CD4-positive, alpha-beta T cell treated with Interleukin-12 subunit alpha and Interleukin-12 subunit beta, for 1 hour (primary cell): ENCODE measurements around the gene ZCCHC4.
A peak's percentile ranks its signal among the peaks of the same experiment; 100 is the strongest.
"Not testable (repeated sequence)": the region's sequence is repeated elsewhere in the genome, so short reads cannot be mapped to it uniquely, and the experiment has no call there.

Source experiments
- DNase-seq: peaks from one replicate; pipeline ENCODE4 v3.0.0-alpha.2; 2020

The ZCCHC4 gene

DNA sequence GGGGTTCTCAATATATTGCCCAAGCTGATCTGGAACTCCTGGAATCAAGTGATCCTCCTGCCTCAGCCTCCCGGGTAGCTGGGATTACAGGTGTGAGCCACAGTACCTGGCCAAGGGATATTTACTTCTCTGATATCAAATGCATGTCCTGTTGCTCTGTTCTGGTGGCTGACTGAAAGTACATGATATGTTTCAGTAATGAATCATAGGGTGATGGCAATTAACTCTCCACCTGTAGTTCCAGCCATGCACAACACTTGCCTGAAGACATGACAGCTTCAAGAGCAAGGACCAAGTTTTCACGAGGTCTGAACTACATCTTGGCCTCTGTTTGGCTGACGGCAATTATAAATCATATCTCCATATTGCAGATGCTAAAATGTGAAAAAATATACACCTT lies 9.1 kb downstream of the ZCCHC4 start:
- no peak for DNase-seq

DNA sequence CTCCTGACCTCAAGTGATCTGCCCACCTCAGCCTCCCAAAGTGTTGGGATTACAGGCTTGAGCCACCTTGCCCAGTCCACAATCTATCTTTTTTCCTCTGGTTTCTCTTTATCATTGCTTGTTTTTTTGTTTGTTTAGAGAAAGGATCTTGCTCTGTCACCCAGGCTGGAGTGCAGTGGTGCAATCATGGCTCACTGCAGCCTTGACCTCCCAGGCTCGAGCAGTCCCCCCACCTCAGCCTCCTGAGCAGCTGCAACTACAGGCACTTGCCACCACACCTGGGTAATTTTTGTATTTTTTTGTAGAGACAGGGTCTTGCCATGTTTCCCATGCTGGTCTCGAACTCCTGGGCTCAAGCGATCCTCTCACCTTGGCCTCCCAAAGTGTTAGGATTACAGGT lies 15.9 kb downstream of the ZCCHC4 start:
- DNase-seq = not testable (repeated sequence)

DNA sequence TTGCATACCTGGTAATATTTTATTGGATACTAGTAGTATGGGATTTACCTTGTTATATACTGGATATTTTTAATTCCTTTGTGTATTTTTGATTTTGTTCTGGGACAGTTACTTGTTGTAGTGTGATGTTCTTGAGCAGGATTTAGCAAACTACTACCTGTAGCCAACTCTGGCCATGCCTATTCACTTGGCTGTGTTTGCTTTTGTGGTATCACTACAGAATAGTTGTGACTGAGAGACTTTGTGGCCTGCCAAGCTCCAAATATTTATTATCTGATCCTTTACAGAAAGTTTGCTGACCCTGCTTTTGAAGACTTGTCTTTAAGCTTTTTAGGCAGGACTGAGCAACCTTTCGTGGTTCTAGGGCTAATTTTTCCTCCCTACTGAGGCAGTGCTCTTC lies 17.8 kb downstream of the ZCCHC4 start:
- DNase-seq = no peak

DNA sequence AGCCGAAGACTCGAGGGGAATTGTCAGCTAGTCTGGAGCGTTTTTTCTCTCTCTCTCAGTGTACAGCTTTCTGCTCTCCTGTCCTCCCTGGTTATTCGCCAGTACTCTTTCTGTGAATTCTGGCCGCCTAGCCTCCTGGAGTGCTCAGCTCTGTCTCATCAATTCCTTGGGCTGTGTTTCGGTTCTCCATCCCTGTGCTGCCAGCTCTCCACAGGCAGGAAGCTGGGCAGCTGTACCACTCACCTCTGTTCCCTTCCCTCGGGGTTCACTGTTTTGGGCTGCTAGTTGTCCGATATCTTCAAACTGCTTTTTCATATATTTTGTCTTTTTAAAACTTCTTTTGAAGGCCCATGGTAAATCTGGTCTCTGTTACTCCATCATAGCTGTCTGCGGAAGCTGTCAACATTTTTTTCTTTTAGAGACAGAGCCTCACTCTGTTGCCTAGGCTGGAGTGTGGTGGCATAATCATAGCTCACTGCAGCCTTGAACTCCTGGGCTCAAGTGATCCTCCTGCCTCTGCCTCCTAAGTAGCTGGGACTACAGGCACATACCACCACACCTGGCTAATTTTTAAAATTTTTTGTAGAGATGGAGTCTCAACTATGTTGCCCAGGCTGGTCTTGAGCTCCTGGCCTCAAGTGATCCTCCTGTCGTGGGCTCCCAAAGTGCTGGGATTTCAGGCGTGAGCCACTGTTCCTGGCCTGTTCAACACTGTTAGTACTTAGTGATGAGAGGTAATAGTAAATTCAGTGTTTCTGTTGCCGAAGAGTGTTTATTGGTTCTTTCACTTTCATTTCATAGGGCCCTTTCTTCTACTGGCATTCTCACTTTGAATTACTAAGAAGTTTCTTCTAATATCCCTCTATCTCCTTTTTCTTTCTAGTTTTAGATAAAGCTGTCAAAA lies 18.6 kb downstream of the ZCCHC4 start:
- peak; percentile 22 for DNase-seq

DNA sequence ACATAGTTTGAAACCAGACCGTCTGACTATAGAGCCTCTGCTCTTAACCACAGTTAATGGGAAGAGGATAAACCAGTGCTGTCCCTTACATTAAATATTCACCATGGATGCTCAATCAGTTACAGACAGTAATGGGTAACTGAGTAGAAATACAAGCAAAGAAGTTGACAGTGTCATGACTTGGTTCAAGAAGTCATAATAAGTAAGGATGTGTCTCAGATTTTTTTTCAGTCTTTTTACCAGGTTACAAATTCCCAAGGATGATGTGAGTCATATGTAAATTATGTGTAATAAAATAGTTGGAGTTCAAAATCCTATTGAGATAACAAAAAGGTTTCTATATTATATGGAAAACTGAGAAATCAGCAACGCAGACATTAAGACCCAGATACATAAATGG lies 31.1 kb downstream of the ZCCHC4 start:
- DNase-seq = no peak

DNA sequence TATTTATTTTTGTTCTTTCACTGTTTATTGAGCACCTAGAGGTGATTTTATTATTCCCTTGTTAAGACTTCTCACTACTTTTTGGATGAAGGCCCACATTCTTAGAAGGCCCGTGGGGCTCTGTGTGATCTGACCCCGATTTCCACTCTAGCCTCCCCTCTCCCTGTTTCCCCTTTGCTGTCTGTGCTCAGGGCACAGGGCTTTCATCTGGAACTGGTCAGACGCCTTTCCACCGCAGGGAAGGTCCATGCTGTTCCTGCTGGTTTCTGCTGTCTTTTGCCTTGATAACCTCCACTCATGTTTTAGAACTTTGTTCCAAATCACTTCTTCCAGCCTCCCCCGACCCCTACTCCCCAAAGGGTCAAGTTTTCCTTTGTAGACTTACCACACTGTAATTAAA lies 33.2 kb downstream of the ZCCHC4 start:
- DNase-seq = no peak

DNA sequence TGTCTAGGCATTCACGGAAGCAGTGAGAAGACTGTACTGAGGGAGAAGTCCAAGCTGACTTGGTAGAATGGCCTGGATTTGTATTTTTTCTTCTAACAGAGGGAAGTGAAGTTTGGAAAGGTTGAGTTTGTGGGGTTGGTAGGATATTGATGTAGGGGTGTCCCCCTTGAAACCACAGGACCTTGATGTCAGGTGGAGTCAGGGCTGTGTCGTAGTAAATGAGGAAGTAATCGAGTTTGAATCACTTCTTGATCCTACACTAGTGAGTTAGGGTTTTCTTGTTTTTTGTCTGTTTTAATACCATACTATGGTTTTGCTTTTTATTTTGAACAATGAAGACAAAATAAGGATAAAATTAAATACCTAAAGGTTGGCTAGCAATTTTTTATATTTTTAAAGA lies 34.3 kb downstream of the ZCCHC4 start:
- no peak for DNase-seq

DNA sequence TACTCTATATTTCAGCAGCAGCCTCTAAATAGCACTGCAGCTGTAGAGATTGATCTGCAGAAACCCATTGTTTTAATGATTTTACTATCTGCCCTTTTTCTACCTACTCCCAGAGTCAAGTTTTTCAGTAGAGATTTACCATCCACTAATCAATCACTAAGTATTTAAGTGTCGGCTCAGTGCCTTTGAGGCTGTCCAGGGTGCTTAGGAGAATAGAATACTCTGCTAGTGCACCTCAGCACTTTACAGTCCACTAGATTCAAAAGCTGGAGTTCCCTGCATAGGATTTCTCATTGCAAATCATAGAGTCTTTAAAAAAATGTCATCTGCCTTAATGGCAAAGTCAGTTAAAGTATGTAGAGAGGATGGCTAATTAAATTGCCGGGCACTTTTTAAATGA lies 34.9 kb downstream of the ZCCHC4 start:
- no peak for DNase-seq

DNA sequence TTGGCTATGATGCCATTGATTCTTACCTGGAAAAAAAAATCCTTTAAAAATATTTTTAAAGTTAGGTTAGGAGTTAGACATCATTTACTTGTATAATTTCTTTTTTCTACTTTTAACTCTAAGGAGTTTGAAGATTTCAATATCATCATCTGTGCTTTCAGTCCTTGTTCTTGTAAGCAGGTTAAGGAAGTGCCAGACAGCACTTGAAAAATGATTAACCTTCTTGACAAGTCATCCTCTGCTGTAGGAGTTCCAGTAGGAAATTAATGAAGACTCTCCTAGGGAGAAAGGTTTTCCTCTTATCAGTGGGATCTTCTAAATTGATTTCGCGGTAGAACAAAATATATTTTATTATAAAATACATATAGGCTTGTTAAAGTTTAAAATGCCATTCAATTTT lies 35.4 kb downstream of the ZCCHC4 start:
- no peak for DNase-seq

DNA sequence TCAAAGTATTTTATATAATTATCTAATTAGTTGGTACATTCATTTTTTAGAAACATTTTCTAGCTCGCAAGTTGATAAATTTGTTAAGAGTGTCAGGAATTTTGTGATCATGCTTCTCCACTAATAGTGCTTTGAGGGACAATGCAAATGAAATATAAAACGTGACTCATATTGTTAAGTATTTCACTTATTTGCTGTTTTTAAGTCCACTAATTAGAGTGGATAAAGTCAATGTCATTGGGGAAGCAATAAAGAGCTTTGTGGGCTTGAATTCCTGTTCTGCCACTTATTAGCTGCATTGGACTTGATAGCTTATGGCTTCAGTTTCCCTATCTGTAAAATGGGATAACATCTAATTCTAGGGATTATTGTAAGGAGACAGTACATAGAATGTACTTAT lies 38.0 kb downstream of the ZCCHC4 start:
- no peak for DNase-seq

DNA sequence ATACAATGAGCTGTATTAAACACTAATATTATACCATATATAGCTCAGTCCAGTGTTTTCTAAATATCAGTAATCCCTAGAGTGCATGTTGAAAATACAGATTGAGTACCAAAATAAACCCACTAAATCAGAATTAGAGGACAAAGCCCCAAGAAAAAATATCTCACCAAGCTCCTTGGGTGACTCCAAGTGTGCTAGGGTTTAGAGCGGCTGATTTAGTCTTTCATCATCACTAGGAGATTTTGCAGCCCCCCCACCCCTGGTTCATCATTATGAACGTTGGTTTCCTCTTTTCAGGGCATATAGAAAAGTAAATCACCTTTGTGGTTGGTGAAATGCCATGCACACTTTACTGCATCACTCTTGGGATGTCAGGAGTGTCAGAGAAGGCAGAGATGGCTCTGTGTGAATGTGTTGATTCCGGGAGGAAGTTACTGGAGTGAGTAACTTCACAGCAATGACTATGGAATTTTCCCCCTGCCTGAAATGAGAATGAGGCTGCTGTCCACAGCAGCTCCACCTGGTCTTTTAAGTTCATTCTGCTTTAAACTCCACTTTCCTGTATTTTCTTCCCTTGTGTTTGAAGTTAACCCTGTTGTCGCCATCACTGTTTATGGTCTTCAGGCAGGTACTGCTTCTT lies 39.3 kb downstream of the ZCCHC4 start:
- no peak for DNase-seq

DNA sequence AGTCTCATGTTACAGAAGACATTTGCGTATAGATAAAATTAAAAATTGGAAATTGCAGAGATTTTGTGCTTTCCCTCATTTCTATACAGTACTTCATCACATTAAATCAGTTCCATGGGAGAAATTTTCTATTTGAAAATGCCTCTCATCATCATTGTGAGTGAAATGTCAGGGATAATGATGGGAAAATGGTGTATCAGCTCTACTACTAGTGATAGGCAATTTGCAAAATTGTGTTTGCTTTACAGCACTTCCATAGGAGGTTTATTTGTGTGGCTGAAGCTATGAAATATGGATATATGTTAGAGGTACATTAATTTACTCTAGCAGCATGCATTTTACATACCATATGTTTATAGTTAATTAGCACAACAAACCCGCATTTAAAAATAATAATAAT lies 43.5 kb downstream of the ZCCHC4 start:
- DNase-seq = no peak

DNA sequence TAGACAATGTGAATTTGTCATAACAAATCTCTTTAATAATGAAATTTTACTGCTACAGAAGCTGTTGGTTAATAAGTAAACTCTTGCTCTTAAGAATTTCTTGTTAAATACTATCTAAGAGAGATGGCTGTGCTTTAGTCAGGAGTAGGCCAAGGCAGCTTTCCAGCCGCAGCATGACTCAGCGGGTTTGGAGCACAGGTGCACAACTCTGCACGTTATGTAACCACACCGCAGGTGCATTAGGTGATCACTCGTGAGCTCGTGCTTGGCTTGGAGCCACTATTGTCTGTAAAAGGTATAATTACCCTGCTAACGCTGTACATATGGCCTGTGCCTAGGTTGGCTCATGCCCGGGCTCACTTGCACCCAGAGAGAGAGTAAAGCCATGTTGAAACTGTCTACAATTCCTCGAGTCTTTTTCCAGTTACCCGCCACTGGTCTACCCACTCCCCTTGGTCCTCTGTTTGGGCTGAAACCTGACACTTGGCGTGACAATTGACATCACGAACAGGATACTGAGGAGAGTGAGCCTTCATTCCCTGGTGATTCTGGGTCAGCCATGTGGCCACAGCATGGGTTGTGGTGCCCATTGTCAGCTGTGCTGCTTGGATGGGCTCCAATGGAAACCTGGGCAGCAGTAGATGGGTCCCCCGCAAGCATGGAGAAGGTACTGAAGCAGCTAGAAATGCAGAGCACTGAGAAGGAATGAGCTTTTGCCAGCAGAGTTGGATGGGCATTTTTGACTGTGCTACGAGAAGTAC lies 46.1 kb downstream of the ZCCHC4 start:
- no peak for DNase-seq

DNA sequence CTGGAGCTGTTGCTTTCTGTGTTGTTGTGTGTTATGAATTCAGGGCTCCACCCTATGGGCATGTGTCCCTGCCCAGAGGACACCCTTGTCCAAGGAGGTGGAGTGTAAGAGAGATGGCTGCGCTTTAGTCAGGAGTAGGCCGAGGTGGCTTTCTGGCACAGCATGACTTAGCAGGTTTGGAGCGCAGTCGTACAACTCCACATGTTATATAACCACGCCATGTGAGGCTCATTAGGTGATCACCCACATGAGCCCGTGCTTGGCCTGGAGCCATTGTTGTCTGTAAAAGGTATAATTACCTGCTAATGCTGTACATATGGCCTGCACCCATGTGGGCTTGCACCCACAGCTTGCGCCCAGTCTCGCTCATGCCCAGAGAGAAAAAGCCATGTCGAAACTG lies 48.7 kb downstream of the ZCCHC4 start:
- DNase-seq = no peak

DNA sequence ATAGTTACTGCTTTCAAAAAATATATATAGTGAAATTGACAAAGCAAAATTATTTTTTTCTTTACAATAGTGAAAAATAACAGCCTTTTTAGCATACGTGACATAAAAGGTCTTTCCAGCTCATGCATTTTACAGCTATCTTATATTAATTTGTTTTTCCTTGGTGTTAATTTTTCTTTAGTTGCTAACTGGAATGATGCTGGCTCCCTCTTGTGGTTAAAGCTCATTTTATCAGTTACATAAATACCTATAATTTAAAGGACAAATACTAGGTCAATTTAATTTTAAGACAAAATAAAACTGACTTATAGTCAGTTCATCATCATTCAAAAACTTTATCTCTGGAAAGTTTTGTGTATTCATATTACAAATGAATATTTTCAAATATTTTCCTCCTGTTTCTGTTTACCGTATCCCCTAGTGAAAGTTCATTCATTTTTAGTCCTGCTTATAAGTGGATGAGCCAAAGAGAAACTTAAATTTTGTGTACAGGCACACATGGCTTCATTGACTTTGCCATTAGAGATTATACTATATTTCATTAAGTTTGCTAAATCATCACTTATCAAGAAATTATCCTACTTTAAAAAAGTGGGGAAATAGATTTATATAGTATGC lies 54.5 kb downstream of the ZCCHC4 start:
- peak; percentile 50 for DNase-seq

DNA sequence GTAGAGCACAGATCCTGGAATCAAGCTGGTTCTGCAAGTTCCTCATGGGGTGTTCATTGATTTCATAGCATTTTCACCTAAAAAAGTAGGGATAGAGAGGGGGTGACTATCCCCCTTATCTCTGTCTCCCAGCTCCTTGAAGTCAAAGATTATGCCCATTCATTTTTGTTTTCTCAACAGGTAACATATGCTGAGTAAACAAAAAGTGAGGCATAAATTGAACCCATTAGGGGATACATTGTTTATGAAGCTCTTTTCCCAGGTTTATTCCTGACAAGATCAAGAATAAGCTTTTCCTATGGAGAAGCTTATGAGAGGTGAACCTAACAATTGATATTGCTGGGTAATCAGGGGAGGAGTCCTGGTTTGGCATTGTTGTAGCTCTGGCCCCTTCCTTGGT lies 55.3 kb downstream of the ZCCHC4 start:
- no peak for DNase-seq

DNA sequence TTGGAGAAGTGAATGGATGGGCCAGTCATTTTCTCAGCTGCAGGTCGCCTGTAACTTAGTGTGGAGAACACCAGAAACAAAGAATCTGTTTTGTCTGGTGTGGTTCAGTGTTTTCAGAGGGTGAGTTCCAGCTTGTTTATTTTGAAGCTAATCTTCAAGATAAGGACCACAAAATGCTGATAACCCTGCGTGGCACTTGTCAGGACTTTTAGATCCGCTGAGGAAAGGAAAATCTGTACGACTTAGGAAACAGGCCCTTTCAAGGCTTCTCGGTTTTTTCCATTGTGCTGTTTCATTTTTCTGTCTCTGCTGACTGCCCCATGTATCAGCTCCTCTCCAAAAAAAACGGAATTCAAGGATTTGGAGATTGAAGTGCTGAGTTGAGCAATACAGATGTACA lies 55.7 kb downstream of the ZCCHC4 start:
- no peak for DNase-seq

DNA sequence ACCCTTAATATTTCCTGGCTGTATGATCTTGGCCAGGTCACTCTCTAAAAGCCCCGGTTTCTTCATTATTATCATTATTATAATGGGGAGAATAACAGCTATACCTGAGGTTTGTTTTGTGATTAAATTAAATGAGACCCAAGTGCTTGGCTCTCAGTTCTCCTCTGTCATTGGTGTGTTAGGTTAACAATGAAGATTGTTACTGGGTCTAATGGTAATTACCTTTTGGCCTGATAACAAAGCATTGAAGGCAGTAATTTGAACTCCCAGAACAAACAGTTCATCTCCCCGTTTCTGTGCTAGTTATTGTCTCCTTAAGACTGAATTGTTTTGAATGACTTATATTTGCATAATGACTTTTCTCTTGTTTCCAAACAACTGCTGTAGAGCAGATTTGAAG lies 57.7 kb downstream of the ZCCHC4 start:
- DNase-seq = no peak

DNA sequence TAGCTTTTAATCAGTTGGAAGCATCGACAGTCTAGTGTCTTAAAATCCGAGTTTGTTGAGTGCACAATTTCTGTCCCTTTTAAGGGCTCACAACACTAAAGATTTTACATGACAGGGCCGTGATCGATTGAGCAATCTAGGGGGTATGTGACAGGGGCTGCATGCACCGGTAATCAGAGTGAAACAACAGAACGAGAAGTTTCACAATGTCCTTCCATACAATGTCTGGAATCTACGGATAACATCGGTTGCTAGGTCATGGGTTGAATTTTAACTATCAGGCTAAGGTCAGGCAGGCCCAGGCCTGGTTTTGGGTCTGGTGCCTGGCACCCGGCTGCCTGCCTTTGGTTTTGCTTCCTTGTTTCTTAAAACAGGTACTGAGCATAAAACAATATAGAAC lies 60.0 kb downstream of the ZCCHC4 start:
- DNase-seq = not testable (repeated sequence)

DNA sequence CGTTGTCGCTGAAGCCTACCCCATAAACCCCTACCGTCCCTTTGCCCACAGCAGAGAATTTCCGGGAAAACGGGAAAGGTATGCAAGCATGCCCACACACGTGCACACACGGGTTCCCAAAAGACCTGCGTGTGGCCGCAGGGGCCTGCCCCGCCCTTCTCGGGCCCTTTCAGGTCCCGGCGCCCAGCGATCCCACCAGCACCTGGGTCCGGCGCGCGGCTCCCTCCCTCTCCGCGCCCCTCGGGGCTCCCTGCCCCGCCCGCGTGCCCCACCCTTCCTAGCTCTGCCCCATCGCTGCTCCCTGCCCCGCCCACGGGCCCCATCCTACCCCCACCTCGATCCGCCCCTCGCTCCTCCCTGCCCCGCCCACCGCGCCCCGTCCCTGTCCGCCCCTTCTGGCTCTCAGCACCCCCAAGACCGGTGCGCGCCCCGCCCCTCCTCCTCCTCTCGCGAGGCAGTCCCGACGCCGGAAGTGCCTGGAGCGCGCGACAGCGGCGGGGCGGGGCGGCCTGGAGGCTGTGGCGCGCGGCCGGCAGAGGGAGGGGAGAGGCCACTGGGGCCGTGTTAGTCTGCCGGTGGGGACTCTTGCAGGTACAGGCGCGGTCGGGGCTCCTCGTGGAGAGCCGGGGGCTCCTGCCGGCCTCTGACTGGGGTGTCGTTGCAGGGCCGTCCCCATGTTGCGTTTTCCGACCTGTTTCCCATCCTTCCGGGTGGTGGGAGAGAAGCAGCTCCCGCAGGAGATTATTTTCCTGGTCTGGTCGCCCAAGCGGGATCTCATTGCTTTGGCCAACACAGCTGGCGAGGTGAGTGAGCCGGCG lies 64.4 kb downstream of the ZCCHC4 start, which contains the start of gene ANAPC4:
Gene ANAPC4, plus strand, starts transcription at position 510 of the 818 bp plus-strand sequence. Its CDS starts 165 bp downstream, at position 675.
- peak; percentile 97 for DNase-seq

DNA sequence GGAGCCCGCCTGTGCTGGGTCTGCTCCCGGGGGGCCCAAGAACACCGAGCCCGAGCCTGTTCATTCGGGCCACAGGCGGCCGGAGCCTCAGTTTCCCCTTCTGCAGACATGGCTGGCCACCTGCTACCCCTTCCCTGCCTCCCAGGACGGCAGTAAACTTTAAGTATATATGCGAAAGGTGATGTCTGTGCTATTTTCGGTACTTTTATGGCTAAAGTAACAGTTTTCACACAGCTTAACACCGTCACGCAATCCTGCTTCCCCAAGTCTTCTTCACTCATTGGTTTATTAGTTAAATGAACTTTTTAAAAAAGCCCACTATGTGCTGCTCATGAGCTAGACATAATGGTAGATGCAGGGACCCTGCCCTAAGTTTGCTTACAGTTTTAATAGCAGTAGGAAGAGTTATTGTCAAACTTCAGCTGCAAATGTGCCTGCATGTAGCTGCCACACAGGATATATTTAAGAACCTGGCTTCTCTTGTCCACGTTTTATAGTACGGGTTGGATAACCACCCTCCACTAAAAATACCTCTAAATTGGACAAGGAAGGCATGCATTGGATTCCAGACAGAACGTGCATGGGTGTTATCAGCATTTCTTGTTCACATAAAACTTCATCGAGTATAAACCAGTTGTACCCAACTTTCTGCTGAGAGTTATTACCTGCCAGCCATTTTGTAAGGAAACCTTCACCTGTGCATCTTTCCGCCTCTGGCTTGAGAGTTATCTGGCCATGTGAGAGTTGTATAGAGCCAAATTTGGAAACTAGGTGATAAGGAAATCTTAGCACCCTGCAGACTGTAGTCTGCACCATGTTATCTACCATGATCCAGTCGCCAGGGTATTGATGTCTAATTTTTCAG lies 65.2 kb downstream of the ZCCHC4 start:
- DNase-seq = no peak

DNA sequence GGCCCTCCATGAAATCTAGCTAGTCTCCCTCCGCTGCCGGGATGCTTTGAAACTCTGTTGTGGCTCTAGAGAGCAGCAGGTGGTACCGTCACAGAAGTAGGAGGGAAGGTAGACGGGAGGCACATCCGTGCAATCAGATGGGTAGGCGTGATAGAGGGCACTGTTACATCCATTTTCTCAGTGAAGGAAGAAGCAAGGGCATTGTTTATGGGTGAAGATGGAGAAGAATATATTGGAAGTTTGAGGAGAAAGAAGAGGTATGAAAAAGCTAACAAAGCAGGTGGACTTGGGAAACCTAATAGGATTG lies 65.8 kb downstream of the ZCCHC4 start:
- DNase-seq = no peak
